Measurements from ENCODE around the gene BORA. TPM values are rescaled to one million over a fixed set of nuclear protein-coding genes. Genes with fewer than 3 reads are reported as not detected.

Gene BORA
- total RNA-seq (3.7 and 14.7 TPM in 2 replicates), polyA plus RNA-seq (2.0 and 14.8 TPM in 2 replicates)

- peaks cover 3% of the 10 kb centered on the region for H3K4me1 ChIP-seq (ENCODE audit: low read depth)
- peak; percentile 96 to 99 for DNase-seq (ENCODE audit: low read depth in 1 of 2, low spot score in 1 of 2)
- H3K27me3 ChIP-seq = no peaks in the 10 kb centered on the region
- peak within 1 kb of the TSS; percentile 94 for H3K4me3 ChIP-seq
- H3K27ac ChIP-seq = peak within 1 kb of the TSS; percentile 80
- H3K36me3 ChIP-seq = peaks cover 4% of the 10 kb centered on the region
- no peak for TF ChIP-seq CTCF (IDR thresholded peaks at IDR 0.05; ENCODE audit: low read depth, low read length)
- H3K9me3 ChIP-seq (ENCODE audit: low read depth) = no peaks in the 10 kb centered on the region
Observed at GRCh38 chr13:72727417-72728289, at the start of gene BORA, which contains the start of gene MZT1. Gene BORA, plus strand, starts transcription at chr13:72727923. Its CDS starts 1,018 bp downstream, at chr13:72728941. Gene MZT1, minus strand, starts transcription at chr13:72727629. Its CDS starts 27 bp downstream, at chr13:72727602.

- Histone ChIP-seq H3K27ac (no peak overlapping the region), H3K4me1 (ENCODE audit: low read depth) (no peaks in the 10 kb centered on the region), H3K36me3 (no peaks in the 10 kb centered on the region), H3K9me3 (ENCODE audit: low read depth) (no peaks in the 10 kb centered on the region), H3K4me3 (no peak overlapping the region), H3K27me3 (no peaks in the 10 kb centered on the region)
- no peak for DNase-seq (ENCODE audit: low read depth in 1 of 2, low spot score in 1 of 2)
- no peak for TF ChIP-seq CTCF (IDR thresholded peaks at IDR 0.05; ENCODE audit: low read depth, low read length)
Observed at GRCh38 chr13:72678312-72678711, 49.4 kb upstream of the BORA start.

GRCh38 chr13:72680353-72680752 lies 47.4 kb upstream of the BORA start:
- TF ChIP-seq CTCF (IDR thresholded peaks at IDR 0.05; ENCODE audit: low read depth, low read length) = no peak
- DNase-seq (ENCODE audit: low read depth in 1 of 2, low spot score in 1 of 2) = no peak
- Histone ChIP-seq H3K9me3 (ENCODE audit: low read depth) (no peaks in the 10 kb centered on the region), H3K27me3 (no peaks in the 10 kb centered on the region), H3K4me1 (ENCODE audit: low read depth) (no peaks in the 10 kb centered on the region), H3K36me3 (no peaks in the 10 kb centered on the region), H3K27ac (no peak overlapping the region), H3K4me3 (no peak overlapping the region)

- Histone ChIP-seq H3K27ac (no peak overlapping the region), H3K27me3 (no peaks in the 10 kb centered on the region), H3K4me3 (no peak overlapping the region), H3K9me3 (ENCODE audit: low read depth) (no peaks in the 10 kb centered on the region), H3K4me1 (ENCODE audit: low read depth) (no peaks in the 10 kb centered on the region), H3K36me3 (no peaks in the 10 kb centered on the region)
- DNase-seq (ENCODE audit: low read depth in 1 of 2, low spot score in 1 of 2) = peak in 1 of 2 donors; percentile 39
- TF ChIP-seq CTCF (IDR thresholded peaks at IDR 0.05; ENCODE audit: low read depth, low read length) = no peak
Observed at GRCh38 chr13:72686766-72687165, 41.0 kb upstream of the BORA start.

- DNase-seq (ENCODE audit: low read depth in 1 of 2, low spot score in 1 of 2) = no peak
- no peak overlapping the region for H3K27ac ChIP-seq
- TF ChIP-seq CTCF (IDR thresholded peaks at IDR 0.05; ENCODE audit: low read depth, low read length) = no peak
- no peaks in the 10 kb centered on the region for H3K36me3 ChIP-seq
- no peak overlapping the region for H3K4me3 ChIP-seq
- H3K4me1 ChIP-seq (ENCODE audit: low read depth) = no peaks in the 10 kb centered on the region
- no peaks in the 10 kb centered on the region for H3K27me3 ChIP-seq
- H3K9me3 ChIP-seq (ENCODE audit: low read depth) = no peaks in the 10 kb centered on the region
Observed at GRCh38 chr13:72689181-72689696, 38.5 kb upstream of the BORA start.
